ENCODE data around the gene DDRGK1.

- no peak for TF ChIP-seq YY1 (IDR thresholded peaks at IDR 0.05; ENCODE audit: insufficient read depth, insufficient read length)
- TF ChIP-seq ZNF274 (IDR thresholded peaks at IDR 0.05; ENCODE audit: low read depth, low read length) = no peak
- no peak for TF ChIP-seq SUZ12 (IDR thresholded peaks at IDR 0.05; ENCODE audit: extremely low read depth, insufficient read depth, insufficient read length)
Observed at GRCh38 chr20:3238616-3239025, 34.1 kb upstream of the DDRGK1 start.
